Retina (tissue), 1 donor: Measurements from ENCODE around the gene EPHB1.

Source experiments
- DNase-seq: peaks from one replicate; pipeline ENCODE4 v3.0.0-alpha.2; 2016

The EPHB1 gene

DNA sequence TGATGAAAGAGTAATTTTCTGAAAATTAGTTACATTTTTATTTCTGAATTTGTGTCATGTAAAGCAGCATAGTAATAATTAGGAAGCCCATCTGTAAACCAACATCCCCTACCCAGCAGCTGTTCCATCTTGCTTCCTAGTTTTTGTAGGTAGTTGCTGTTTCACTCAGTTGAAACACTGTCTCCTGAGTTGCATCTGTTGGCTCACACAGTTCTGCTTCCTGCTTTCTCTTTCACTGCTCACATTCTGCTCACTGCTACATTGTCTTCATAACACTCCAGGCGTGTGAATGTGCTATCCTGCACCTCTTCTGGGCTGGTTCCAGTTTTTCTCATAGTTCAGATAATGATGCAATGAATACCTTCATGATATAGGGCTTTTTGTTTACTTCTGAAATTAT lies 123.4 kb downstream of the EPHB1 start:
- DNase-seq: no peak

DNA sequence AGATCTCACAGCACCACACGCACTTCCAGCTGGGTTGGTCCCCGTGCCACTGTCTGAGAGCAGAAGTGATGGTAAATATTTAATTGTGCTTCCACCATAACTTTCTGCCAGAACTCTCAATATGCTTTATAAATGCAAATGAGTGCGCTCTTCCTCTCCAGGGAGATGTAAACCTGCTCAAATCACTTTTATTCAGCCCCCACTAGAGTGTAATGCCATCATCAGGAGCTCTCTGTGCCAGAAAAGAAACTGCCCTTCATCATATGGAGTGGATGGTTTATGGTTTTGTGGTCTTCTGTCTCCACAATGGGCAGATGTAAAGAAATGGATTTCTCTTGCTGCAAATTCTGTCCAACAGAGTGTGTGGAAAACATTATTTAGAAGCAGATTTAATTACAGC lies 127.0 kb downstream of the EPHB1 start:
- no peak for DNase-seq

DNA sequence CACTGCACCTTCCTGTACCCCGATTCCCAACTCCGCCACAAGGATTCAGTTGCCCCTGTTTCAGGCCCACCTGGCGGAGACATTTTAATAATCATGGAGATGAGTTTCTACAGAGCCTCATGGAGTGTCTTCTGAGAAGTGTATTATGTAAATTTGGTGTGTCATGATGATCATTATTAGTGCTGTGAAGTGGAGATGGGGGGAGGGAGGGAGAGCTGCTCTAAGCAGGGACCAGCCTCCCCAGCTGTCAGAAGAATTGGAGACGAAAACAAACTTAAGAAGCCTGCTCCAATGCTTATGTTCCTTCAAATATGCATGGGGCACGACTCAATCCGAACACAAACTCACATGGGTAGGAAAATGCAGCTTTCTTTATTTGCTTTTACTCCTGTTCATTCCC lies 127.8 kb downstream of the EPHB1 start:
- DNase-seq: no peak

DNA sequence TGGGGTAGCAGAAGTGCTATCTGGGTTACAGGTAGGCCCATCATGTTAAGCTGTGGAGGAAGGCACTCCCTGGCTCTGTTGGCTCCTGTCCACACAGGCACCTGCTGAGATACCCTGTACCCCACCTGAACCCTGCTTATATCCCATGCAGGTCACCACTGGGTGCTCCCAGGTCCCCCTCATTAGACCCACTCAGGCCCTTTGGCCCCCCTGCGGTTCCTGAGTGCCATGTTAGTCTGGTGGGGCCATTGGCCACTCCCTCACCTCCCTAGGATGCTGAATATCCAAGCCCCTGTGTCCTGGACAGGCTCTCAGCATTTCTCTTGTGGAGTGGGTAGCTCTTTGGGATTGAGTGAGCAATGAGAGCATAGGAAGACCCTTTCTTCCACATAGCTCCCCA lies 128.2 kb downstream of the EPHB1 start:
- DNase-seq: no peak

DNA sequence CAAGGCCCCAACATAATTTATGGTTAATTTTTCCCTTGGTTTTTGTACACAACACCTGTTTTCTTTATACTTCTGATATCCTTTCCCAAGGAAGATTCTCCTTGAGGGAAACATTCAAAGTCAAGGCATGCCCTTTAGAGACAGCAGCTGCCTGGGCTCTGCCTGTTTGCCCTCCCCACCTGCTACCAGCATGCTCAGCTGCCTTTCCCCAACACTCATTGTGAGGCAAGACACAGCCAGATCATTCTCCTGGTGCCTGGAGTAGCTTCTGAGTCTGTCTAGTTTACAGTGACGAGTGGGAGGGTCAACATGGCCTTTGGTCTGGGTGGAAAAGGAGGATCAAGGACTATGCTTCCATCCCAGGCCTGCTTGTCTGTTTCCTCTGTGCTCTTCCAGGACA lies 132.5 kb downstream of the EPHB1 start:
- no peak for DNase-seq

DNA sequence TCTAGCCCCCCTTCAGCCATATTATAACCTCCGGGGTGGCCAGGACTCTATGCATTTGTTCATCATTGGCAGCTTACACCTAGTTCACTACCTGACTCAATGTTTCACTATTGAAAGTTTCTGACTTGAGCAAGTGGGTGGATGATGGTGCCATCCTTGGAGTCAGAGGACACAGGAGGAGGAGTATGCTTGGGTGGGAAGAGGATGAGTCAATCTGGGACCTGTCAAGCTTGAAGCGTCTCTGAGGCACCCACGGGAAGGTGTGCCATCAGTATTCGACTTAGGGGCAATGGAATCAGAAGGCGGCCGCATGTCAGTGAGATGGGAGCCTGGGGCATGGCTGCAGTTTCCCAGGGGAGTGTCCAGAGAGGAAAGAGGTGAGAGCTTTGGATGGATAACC lies 133.3 kb downstream of the EPHB1 start:
- no peak for DNase-seq

DNA sequence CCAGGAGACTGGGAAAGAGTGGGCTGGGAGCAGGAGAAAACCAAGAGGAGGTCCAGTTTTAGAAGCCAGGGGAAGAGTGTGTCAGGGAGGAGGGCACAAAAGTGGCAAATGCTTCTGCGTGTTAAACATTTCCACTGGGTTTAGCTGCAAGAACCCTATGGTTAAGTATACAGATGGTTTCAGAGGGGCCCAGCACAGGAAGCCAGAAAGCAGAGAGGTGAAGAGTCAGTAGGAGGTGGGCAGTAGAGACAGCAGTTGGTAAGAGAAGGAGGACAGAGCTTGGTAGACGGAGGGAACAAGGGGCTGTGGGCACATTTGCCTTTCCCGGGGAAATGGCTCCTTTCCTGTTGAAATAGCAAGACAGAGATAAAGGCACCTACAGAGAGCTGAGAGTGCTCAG lies 133.8 kb downstream of the EPHB1 start:
- no peak for DNase-seq

DNA sequence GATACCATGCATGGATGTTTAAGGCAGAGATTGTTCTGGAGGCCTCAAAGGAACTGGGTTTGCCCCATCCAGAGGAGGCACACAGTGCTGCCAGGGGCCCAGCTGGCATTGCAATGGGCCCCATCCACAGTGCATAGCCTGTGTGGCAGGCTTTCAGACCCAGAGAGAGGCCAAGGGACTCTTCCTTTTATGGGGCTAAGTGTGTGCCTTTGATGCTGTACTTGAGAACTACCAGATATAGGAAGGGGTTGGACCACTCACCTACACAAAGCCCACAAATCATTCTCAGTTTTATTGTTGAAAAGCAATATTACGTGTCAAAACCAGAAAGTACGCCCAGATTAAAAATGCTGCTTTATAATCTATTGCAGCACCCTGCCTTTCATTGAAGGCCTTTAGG lies 134.9 kb downstream of the EPHB1 start:
- no peak for DNase-seq

DNA sequence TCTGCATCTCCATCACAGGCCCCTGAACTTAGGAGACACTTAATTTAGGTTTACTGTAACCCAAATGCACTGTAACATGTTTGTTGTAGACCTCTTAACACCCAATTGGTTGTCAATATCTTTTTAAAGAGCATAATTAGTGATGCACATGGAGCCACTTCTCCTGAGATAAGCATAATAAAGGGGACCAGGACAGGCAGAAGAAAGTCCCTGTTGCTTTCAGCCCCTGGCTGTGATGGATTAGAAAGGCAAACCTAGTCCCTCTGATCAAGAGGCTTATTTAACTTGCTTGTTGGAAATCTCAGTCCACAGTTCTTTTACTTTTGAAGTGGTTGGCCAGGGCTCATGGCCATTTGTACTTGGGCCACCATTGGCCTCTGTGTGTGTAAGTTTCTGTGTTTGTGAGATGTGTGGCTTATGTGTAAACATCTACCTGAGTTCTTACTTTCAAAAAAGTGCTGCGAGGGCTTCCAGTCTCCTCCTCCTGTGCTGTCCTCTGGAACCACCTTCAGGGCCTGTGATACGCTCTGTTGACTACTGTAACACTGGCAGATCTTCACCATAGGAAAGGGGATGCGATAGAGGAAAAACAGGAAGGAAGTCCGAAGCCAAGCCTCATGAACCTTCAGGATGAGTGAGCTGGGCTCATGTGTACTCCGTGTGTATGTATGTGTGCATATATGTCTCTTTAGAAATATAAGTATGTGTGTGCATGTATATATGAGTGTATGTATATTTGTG lies 136.2 kb downstream of the EPHB1 start:
- no peak for DNase-seq

DNA sequence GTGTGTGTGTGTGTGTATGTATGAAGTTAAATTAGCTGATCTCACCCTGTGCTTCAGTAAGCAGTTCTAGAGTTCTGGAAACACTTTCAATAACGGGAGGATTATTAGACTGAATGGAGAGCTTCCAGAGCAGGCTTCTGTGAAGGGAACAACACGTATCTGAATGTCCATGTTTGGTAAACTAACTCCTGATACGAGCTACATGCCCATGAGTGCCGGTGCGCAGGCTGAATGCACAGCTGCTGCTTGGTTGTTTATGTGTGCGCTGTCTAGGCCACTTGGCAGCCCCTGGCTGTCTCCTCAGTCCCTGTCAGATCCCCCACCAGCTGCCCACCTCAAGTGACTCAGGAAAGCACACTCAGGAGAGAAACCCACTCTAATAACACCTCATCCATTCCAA lies 137.0 kb downstream of the EPHB1 start:
- DNase-seq: no peak

DNA sequence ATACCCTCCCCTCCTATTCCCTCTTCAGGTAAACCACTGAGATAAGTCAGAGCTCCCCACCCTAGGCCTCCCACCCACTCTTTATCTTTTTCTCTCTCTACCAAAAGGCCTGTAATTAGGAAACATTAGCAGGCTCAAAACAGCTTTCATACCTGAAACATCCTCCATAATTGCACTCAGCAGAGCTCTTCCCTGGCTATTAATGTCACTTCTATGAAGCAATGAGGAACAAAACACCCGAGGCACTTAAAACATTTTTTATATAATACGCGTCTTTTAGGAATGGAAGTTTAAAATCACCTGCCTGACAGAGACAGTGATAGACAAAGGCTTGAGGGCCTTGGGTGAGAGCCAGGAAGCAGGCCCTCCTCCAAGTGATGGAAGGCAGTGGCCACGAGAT lies 138.9 kb downstream of the EPHB1 start:
- no peak for DNase-seq

DNA sequence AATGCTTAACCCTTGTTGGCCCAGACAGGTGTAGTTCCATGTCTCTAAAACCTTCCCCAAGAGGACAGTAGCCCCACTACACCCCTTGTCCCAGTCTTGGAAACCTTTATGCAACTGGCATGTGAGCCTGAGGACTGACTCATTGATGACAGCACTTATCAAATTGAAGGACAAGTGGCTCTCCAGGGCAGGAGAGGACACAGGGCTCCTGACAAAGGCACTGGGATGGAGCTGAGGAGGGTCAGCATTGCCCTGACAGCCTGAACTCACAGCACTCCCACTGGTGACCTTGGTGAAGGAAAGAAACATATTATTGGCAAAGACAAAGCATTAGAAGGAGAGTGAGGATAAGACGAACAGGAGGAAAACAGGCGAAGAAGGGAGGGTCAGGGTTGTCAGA lies 139.9 kb downstream of the EPHB1 start:
- DNase-seq: no peak

DNA sequence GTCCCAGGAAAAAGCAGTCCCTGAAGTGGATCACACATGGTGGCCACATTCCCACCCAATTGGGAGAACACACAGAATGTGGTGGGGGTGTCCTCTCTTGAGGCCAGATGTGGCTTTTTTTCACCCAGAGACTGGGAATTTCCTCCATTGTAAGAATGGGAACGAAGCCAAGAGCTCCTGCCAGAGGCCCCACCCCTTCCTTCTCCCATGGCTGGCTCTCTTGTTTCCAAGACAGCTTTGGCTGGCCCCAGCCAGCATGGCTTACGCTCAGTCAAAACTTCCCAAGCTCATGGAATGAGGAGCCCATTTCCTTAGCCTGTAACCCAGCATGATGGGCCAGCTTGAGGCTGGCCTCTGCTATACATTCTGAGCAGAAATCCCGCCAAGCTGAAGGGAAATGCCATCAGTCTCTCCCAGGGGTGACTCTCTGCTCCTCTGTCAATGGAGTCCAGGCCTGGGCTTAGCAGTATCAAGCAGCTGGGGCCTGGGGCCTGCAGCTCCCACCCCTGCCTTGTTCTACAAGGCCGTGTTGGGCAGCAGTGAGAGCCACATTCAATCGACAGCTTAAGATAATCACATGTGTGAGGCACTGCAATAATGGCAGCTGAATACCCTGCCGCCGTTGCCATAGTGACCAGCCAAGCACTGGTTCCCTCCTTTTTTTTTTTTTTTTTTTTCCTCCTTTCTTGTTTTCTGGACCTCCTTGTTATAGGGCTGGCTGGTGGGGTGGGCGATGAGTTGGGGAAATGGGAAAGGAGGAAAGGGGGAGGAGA lies 142.4 kb downstream of the EPHB1 start:
- DNase-seq: peak; percentile 83

DNA sequence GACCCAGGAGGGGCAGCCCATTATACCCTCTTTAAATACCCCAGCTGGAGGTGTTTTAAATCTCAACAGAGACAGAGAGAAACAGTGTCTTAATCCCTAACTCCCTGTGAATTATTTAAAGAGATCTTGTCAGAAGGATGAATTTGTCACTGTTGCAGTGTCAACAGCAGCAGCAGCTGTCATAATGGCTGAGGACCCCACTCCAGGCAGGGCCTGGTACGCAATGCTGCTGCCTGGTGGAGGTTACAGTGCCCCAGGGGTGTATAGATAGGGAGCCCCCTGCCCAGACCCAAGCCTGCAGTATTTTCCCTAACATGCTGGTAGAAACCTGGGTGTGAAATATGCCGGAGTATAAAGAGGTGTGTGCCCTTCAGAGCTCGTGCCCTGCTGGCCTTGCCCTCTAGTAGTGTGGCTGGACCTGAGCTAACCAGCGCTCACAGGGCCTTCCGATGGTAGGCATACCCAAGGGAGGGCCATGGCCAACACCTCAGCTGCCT lies 143.0 kb downstream of the EPHB1 start:
- DNase-seq: no peak

DNA sequence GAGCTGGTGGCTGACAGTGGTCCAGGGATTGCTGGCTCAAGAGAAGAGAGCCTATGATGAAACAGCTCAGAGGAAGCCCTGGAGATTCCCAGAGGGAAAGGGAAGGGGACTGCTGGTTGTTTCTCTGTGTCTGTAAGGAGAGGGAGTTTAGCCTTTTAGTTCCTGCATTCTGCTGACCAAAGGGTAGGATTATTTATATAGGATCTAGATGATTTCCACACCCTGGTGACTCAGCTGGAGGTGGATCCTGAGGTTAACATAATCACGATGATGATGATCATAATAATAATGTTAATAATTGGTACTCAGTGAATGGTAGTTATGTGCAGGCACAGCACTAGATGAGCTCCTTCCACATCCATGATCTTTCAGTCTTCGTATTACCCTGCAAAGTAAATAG lies 144.9 kb downstream of the EPHB1 start:
- DNase-seq: no peak

DNA sequence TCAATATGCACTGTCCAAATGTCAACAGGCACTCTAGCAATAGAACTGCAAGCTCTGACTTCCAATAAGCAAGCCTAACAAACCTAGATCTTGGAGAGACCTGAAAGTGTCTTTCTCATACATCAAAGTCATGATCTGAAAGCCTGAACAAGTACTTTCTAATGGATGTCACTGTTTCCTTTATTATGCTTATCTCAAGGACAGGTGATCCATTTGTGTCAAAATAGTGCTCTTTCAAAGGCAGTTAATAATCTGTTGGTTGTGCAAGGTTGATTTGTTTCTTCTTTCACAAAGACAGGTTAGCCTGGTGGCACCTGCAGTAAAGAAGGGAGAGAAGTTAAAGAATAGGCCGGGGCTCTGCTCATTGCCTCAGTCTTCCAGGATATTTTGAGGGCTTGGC lies 146.8 kb downstream of the EPHB1 start:
- no peak for DNase-seq

DNA sequence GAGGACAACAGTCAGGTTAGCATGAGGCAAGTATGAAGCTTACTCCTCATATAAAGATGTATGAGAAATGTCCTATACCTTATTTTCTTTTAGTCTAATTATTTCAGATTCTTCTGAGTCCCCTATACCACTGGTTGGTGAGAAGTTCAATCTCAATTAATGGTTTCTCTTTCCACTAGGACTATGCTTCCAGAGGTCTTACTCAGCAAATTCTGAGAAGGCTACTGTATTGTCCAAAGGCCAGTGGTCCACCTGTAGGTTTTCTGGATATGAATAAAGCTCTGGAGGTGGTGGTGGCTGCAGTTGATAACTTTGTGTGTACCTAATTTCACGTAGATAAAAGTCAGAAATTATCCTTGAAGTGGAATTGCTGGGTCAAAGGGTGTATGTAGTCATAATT lies 149.4 kb downstream of the EPHB1 start:
- no peak for DNase-seq

DNA sequence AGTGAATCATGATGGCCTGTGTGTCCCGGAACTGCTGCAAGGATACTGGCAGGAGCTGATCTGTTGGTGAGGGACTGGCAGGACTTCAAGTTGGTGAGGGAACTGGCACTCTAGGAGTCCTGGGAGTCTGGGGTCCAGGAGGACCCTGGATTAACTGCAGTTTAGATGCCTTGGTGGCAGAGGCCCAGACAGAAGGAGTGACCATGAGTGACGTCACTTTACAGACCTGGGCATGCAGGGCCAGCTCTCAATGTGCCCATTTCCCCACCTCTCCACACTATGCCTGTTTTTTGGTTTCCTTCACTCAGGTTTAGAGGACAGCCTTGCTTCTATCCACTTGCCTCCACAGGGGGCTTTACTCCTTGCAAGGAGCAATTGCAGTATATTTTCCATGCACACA lies 154.1 kb downstream of the EPHB1 start:
- DNase-seq: no peak

DNA sequence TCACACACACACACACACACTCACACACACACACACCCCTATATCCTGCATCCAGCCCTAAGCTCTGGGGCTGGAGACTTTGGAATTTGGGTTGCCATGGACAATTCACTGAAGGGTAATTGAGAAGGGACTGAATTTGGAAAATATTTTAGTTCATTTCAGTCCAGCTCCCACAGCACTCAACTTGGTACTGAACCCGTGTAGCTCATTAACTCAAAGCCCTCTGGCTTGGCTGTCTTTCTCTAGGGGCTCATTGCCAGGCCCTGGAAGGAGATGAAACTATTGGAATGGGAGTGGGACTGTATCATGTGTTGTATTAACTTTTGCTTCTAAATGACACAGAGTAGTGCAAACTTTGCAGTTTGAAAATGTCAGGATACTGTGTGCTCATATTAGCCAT lies 157.3 kb downstream of the EPHB1 start:
- DNase-seq: no peak

DNA sequence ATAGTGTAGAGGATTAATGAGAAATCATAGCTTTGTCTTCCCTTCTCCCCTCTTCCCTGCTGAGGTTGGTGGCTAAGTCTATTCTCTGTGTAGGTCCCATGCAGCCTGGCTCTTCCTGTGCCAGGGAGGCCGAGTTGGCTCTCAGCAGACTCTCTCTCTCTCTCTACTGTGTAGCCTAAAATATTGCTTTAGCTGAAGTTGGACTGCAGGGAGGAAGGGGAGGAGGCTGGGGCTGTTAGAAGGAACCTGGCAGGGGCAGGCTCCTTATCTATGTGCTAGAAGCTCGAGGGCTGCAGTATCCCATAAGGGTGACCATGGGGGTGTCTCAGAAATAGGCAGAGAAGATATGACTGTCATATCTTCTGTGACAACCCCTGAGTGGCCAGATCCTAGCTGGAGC lies 160.8 kb downstream of the EPHB1 start:
- no peak for DNase-seq

DNA sequence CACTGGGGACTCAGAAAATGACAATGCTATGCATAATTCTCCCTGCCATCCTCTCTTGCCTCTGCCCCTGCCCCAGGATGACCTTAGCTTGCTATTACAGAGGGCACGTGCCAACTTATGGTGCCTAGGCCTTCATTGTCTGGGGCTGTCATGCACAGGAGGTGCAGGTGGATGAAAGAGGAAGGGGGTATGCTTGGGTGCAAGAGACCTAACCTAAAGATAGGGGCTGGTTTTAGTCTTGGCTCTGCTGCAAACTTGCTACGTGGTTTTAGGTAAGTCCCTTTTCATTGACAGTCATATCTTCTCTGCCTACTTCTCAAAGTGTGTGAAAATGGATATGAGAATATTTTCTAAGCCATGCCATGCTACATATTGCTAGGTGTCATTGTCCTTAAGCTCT lies 161.3 kb downstream of the EPHB1 start:
- no peak for DNase-seq

DNA sequence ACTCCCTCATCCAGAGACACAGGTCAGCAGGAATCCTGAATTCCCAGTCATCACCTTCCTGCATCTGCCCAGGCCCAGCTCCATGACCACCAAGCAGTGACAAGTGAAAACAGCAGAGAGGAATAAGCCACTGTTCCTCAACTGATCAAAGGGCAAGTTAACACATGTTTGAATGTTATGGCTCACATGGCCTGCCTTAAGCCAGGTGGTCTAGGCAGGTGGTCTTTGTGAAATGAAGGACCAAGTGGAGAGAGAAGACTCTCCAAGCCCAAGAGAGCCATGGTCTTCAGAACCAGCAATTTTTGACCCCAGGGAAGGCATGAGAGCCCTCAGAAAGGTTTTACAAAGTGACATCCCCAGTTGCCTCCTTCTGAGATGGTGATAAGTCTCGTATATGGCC lies 161.8 kb downstream of the EPHB1 start:
- no peak for DNase-seq

DNA sequence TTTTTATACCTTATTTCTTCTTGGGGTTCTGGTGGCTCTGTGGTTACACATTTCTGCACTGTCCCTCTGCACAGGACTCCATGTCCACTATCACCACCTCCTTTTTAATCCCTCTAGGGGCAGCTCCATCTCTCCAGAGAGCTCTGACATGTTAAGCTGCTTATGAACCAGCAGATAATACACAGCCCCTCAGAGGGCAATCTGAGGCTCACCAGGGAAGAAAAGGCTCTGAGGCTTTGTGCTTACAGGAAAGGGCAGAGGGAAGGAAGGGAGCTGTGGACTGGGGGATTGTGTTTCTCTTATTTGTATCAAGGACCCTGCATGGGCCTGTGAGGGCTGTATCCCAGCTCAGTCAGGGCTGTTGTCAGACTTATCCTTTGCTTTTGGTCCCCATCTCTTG lies 164.5 kb downstream of the EPHB1 start:
- no peak for DNase-seq

DNA sequence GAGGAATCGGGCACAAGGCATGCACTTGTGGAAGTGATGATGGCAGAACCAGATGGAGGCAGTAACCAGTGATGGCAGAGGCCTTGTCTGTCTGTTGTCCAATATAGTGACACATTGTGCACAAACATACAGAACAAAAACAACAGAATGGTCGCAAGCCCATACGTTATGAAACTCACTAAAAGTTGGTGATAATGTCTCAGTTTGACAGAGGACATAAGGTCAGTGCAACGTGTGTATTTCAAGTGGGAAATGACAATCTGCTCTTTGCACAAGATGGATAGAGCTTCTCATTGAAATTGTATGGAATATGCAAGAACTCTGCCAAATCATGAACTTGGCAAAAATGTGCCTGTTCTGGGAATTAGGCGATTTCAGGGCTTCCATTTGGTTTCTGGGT lies 169.2 kb downstream of the EPHB1 start:
- DNase-seq: no peak
